Lung (tissue), 12 donors: ENCODE data around the gene BBOX1. TPM values are rescaled to one million over a fixed set of nuclear protein-coding genes. Genes with fewer than 3 reads are reported as not detected.

ENCODE experiments used
- ATAC-seq: fragments of 200-7000 bp; cut with Tn5 transposase; one replicate; pipeline ENCODE4 v1.9.1; 2020; ENCODE audit warnings: moderate number of reproducible peaks; ENCODE audit not compliant: insufficient read depth, low FRiP score
- DNase-seq, 3 donors: peaks; one replicate each; pipeline ENCODE4 v3.0.0-alpha.2; 2013 to 2017
- H3K27ac ChIP-seq, 2 donors: one replicate each; pipeline ENCODE4 v1.5.1; 2013; ENCODE audit warnings: mild to moderate bottlenecking in 2 of 2, moderate library complexity in 2 of 2, control low read depth in 1 of 2, inconsistent platforms in 1 of 2, low read depth in 1 of 2, low read length in 1 of 2
- H3K27me3 ChIP-seq, 3 donors: one replicate each; pipeline ENCODE4 v1.5.1; 2013; ENCODE audit warnings: low read length in 2 of 3; ENCODE audit not compliant: control insufficient read depth in 3 of 3, insufficient read depth in 3 of 3
- H3K36me3 ChIP-seq, 4 donors: one replicate each; pipeline ENCODE4 v1.5.1; 2013; ENCODE audit warnings: low read length in 4 of 4, mild to moderate bottlenecking in 1 of 4, moderate library complexity in 1 of 4; ENCODE audit not compliant: control insufficient read depth in 4 of 4, insufficient read depth in 4 of 4
- H3K4me1 ChIP-seq, 5 donors: one replicate each; pipeline ENCODE4 v1.5.1; 2013; ENCODE audit warnings: low read length in 5 of 5, mild to moderate bottlenecking in 2 of 5, moderate library complexity in 1 of 5; ENCODE audit not compliant: control insufficient read depth in 5 of 5, insufficient read depth in 5 of 5
- H3K4me3 ChIP-seq: one replicate; pipeline ENCODE4 v1.5.1; 2013; ENCODE audit warnings: mild to moderate bottlenecking, control low read depth, moderate library complexity
- H3K9ac ChIP-seq, 2 donors: one replicate each; pipeline ENCODE4 v1.5.1; 2013; ENCODE audit warnings: low read length in 2 of 2, control low read depth in 1 of 2; ENCODE audit not compliant: insufficient read depth in 1 of 2
- H3K9me3 ChIP-seq, 4 donors: one replicate each; pipeline ENCODE4 v1.5.1; 2013; ENCODE audit warnings: low read length in 3 of 4, mild to moderate bottlenecking in 1 of 4, moderate library complexity in 1 of 4; ENCODE audit not compliant: control insufficient read depth in 4 of 4, insufficient read depth in 3 of 4
- CTCF ChIP-seq: IDR thresholded peaks from 2 replicates; pipeline ENCODE4 v1.5.1; 2012; ENCODE audit warnings: mild to moderate bottlenecking; ENCODE audit errors: control extremely low read depth, extremely low read depth
- WGBS, 2 donors: extraction: QIAGEN DNeasy Blood & Tissue Kit; methylation state at CpG; one replicate each; pipeline ENCODE4 v1.1.7; 2013; 5-methylcytosine and 5-hydroxymethylcytosine counted together
- polyA plus RNA-seq, 2 donors: library from polyadenylated mRNA; stranded (reverse); fragments of 200-250 nt; gene quantifications; one replicate each; pipeline ENCODE4 v1.2.1, GENCODE V29; 2013
- total RNA-seq, 2 donors: library from RNA; depleted of rRNA in 1 of 2; stranded (reverse); fragments of >200 nt in 1 of 2; gene quantifications; one replicate each; pipeline ENCODE4 v1.2.1, GENCODE V29; 2014 to 2021
- donor health status: control.
- donor health status: control.
- donor health status: Bipolar disorder and iron deficiency.
- donor health status: healthy.
- donor health status: DM: yes; HTN: yes; CAD: no.

Gene BBOX1
- total and polyA plus RNA-seq, 4 donors, result 0.08 to 1.9 (median 0.69) TPM

- 82 to 88% methylated on average over 3 of the region's 3 CpGs for WGBS, 2 donors
- no peak for TF ChIP-seq CTCF
- ATAC-seq, result no peak
- DNase-seq, result no peak
- Histone ChIP-seq H3K4me3 (no peak overlapping the region), H3K27me3 (peaks cover 0 to 4% (median 0%) of the 10 kb centered on the region in 3 donors), H3K36me3 (no peaks in the 10 kb centered on the region), H3K27ac (no peak overlapping the region), H3K9ac (no peak overlapping the region), H3K9me3 (no peaks in the 10 kb centered on the region), H3K4me1 (peaks cover 0 to 23% (median 3%) of the 10 kb centered on the region in 5 donors)
Measured at GRCh38 chr11:27024865-27025264, 15.8 kb upstream of the BBOX1 start.

GRCh38 chr11:27025312-27025955 is 15.2 kb upstream of the BBOX1 start:
- 69 to 83% methylated on average over 5 of the region's 6 CpGs for WGBS, 2 donors
- no peak overlapping the region for H3K27ac ChIP-seq
- no peak for DNase-seq

GRCh38 chr11:27025957-27026733 is 14.5 kb upstream of the BBOX1 start:
- no peaks in the 10 kb centered on the region for H3K9me3 ChIP-seq
- H3K27me3 ChIP-seq, result peaks cover 0 to 4% (median 0%) of the 10 kb centered on the region in 3 donors
- no peak overlapping the region for H3K27ac ChIP-seq
- no peak for TF ChIP-seq CTCF
- H3K36me3 ChIP-seq, result no peaks in the 10 kb centered on the region
- no peak for DNase-seq
- ATAC-seq, result no peak
- H3K9ac ChIP-seq, result no peak overlapping the region
- no peak overlapping the region for H3K4me3 ChIP-seq
- WGBS, 2 donors, result 80 to 85% methylated on average over 8 of the region's 8 CpGs
- peaks cover 0 to 31% (median 3%) of the 10 kb centered on the region in 5 donors for H3K4me1 ChIP-seq

More at GRCh38 chr11:27025312-27025955, 15.2 kb upstream of the BBOX1 start:
- Histone ChIP-seq H3K36me3 (no peaks in the 10 kb centered on the region), H3K9ac (no peak overlapping the region), H3K9me3 (no peaks in the 10 kb centered on the region), H3K27me3 (peaks cover 0 to 4% (median 0%) of the 10 kb centered on the region in 3 donors), H3K4me1 (peaks cover 0 to 29% (median 3%) of the 10 kb centered on the region in 5 donors), H3K4me3 (no peak overlapping the region)
- ATAC-seq, result no peak
- TF ChIP-seq CTCF, result no peak
